Measurements from ENCODE around the gene HIGD1B. TPM values are rescaled to one million over a fixed set of nuclear protein-coding genes. Genes with fewer than 3 reads are reported as not detected.
A peak's percentile ranks its signal among the peaks of the same experiment; 100 is the strongest.

Gene HIGD1B
- total and polyA plus RNA-seq, 2 donors (not counting 1 experiment from before 2014, with no cell fraction given), result 0.34 TPM; not detected in 1

GRCh38 chr17:44880062-44880461 is 32.4 kb downstream of the HIGD1B start:
- Histone ChIP-seq H3K27me3 (ENCODE audit: control insufficient read depth, insufficient read depth, low read length) (no peaks in the 10 kb centered on the region), H3K4me1 (ENCODE audit: control insufficient read depth, extremely low read depth, insufficient read depth, low read length) (no peaks in the 10 kb centered on the region), H3K27ac (ENCODE audit: insufficient read depth, low read length) (no peak overlapping the region), H3K79me2 (ENCODE audit: control insufficient read depth, insufficient read depth, low read length) (no peaks in the 10 kb centered on the region), H2AFZ (ENCODE audit: low read length) (no peak overlapping the region), H4K20me1 (ENCODE audit: control insufficient read depth, extremely low read depth, insufficient read depth, low read length) (no peaks in the 10 kb centered on the region), H3K9ac (ENCODE audit: insufficient read depth, low read length) (no peak overlapping the region), H3K4me2 (ENCODE audit: extremely low read depth, insufficient read depth, low read length) (no peak overlapping the region), H3K4me3 (replicated peaks in 1 of 4; ENCODE audit: control extremely low read depth in 1 of 4, insufficient read depth in 1 of 4, low read depth in 3 of 4, low read length in 4 of 4) (no peak overlapping the region), H3K36me3 (ENCODE audit: control insufficient read depth, insufficient read depth, low read length) (peaks cover 17% of the 10 kb centered on the region), H3K9me3 (ENCODE audit: control insufficient read depth, insufficient read depth, low read depth, low read length) (no peaks in the 10 kb centered on the region)
- DNase-seq (ENCODE audit: low read depth in 2 of 2), result no peak
- TF ChIP-seq EZH2 (IDR thresholded peaks at IDR 0.05; ENCODE audit: low read length, missing control alignments) (no peak), CTCF (conservative IDR thresholded peaks at IDR 0.05 in 1 of 2, IDR thresholded peaks at IDR 0.05 in 1 of 2; ENCODE audit: low read depth in 1 of 2, low read length in 2 of 2) (no peak)

GRCh38 chr17:44881145-44881544 is 33.5 kb downstream of the HIGD1B start:
- H3K27me3 ChIP-seq (ENCODE audit: control insufficient read depth, insufficient read depth, low read length), result no peaks in the 10 kb centered on the region
- H3K4me1 ChIP-seq (ENCODE audit: control insufficient read depth, extremely low read depth, insufficient read depth, low read length), result no peaks in the 10 kb centered on the region
- no peaks in the 10 kb centered on the region for H3K9me3 ChIP-seq (ENCODE audit: control insufficient read depth, insufficient read depth, low read depth, low read length)
- no peaks in the 10 kb centered on the region for H3K79me2 ChIP-seq (ENCODE audit: control insufficient read depth, insufficient read depth, low read length)
- no peak overlapping the region for H3K4me3 ChIP-seq (replicated peaks in 1 of 4; ENCODE audit: control extremely low read depth in 1 of 4, insufficient read depth in 1 of 4, low read depth in 3 of 4, low read length in 4 of 4)
- H3K4me2 ChIP-seq (ENCODE audit: extremely low read depth, insufficient read depth, low read length), result no peak overlapping the region
- DNase-seq (ENCODE audit: low read depth in 2 of 2), result no peak
- no peak overlapping the region for H3K27ac ChIP-seq (ENCODE audit: insufficient read depth, low read length)
- H3K9ac ChIP-seq (ENCODE audit: insufficient read depth, low read length), result no peak overlapping the region
- H2AFZ ChIP-seq (ENCODE audit: low read length), result no peak overlapping the region
- no peaks in the 10 kb centered on the region for H4K20me1 ChIP-seq (ENCODE audit: control insufficient read depth, extremely low read depth, insufficient read depth, low read length)
- no peak for TF ChIP-seq EZH2 (IDR thresholded peaks at IDR 0.05; ENCODE audit: low read length, missing control alignments)
- TF ChIP-seq CTCF (conservative IDR thresholded peaks at IDR 0.05 in 1 of 2, IDR thresholded peaks at IDR 0.05 in 1 of 2; ENCODE audit: low read depth in 1 of 2, low read length in 2 of 2), result no peak
- peaks cover 14% of the 10 kb centered on the region for H3K36me3 ChIP-seq (ENCODE audit: control insufficient read depth, insufficient read depth, low read length)

- TF ChIP-seq CTCF (conservative IDR thresholded peaks at IDR 0.05 in 1 of 2, IDR thresholded peaks at IDR 0.05 in 1 of 2; ENCODE audit: low read depth in 1 of 2, low read length in 2 of 2) (no peak), EZH2 (IDR thresholded peaks at IDR 0.05; ENCODE audit: low read length, missing control alignments) (no peak)
These were observed 37.3 kb downstream of the HIGD1B start for GRCh38 chr17:44884941-44885340.

More at GRCh38 chr17:44884941-44885340, 37.3 kb downstream of the HIGD1B start:
- Histone ChIP-seq H3K4me1 (ENCODE audit: control insufficient read depth, extremely low read depth, insufficient read depth, low read length) (peaks cover 4% of the 10 kb centered on the region), H3K27ac (ENCODE audit: insufficient read depth, low read length) (no peak overlapping the region), H2AFZ (ENCODE audit: low read length) (no peak overlapping the region), H3K36me3 (ENCODE audit: control insufficient read depth, insufficient read depth, low read length) (peaks cover 17% of the 10 kb centered on the region), H3K4me2 (ENCODE audit: extremely low read depth, insufficient read depth, low read length) (no peak overlapping the region), H3K4me3 (replicated peaks in 1 of 4; ENCODE audit: control extremely low read depth in 1 of 4, insufficient read depth in 1 of 4, low read depth in 3 of 4, low read length in 4 of 4) (no peak overlapping the region), H3K9ac (ENCODE audit: insufficient read depth, low read length) (no peak overlapping the region), H3K79me2 (ENCODE audit: control insufficient read depth, insufficient read depth, low read length) (peaks cover 17% of the 10 kb centered on the region), H4K20me1 (ENCODE audit: control insufficient read depth, extremely low read depth, insufficient read depth, low read length) (no peaks in the 10 kb centered on the region), H3K27me3 (ENCODE audit: control insufficient read depth, insufficient read depth, low read length) (no peaks in the 10 kb centered on the region), H3K9me3 (ENCODE audit: control insufficient read depth, insufficient read depth, low read depth, low read length) (no peaks in the 10 kb centered on the region)
- DNase-seq (ENCODE audit: low read depth in 2 of 2), result peak in 1 of 2 donors; percentile 54

All from fibroblast of lung (primary cell).